Measurements from ENCODE around the gene SMOC2. TPM values are rescaled to one million over a fixed set of nuclear protein-coding genes. Genes with fewer than 3 reads are reported as not detected.

The SMOC2 gene
- polyA plus RNA-seq, 1 experiment, result not detected

GRCh38 chr6:168528474-168529095 lies 87.6 kb downstream of the SMOC2 start:
- DNase-seq (ENCODE audit: low read depth, low spot score), result no peak
- no peak for TF ChIP-seq CTCF (IDR thresholded peaks at IDR 0.05; ENCODE audit: low read depth, low read length)
- CTCF ChIA-PET, result no interaction called here
- H3K4me3 ChIP-seq (ENCODE audit: low read depth, low read length), result no peak overlapping the region
- no peak overlapping the region for H3K27ac ChIP-seq (ENCODE audit: low read depth, low read length)
- H3K27me3 ChIP-seq (ENCODE audit: control insufficient read depth, insufficient read depth, low read length), result no peaks in the 10 kb centered on the region
- POLR2A ChIA-PET, result no interaction called here
- peaks cover 71% of the 10 kb centered on the region for H3K9me3 ChIP-seq (ENCODE audit: control insufficient read depth, insufficient read depth, low read length)

- ChIA-PET CTCF (no interaction called here), POLR2A (no interaction called here)
- DNase-seq (ENCODE audit: low read depth, low spot score), result no peak
- Histone ChIP-seq H3K27me3 (ENCODE audit: control insufficient read depth, insufficient read depth, low read length) (no peaks in the 10 kb centered on the region), H3K9me3 (ENCODE audit: control insufficient read depth, insufficient read depth, low read length) (peaks cover 72% of the 10 kb centered on the region), H3K4me3 (ENCODE audit: low read depth, low read length) (no peak overlapping the region), H3K27ac (ENCODE audit: low read depth, low read length) (no peak overlapping the region)
- TF ChIP-seq CTCF (IDR thresholded peaks at IDR 0.05; ENCODE audit: low read depth, low read length), result no peak
Measured at GRCh38 chr6:168529214-168529613, 88.2 kb downstream of the SMOC2 start.

- no peaks in the 10 kb centered on the region for H3K27me3 ChIP-seq (ENCODE audit: control insufficient read depth, insufficient read depth, low read length)
- no peak for TF ChIP-seq CTCF (IDR thresholded peaks at IDR 0.05; ENCODE audit: low read depth, low read length)
- ChIA-PET CTCF (no interaction called here), POLR2A (no interaction called here)
- no peak overlapping the region for H3K27ac ChIP-seq (ENCODE audit: low read depth, low read length)
- H3K9me3 ChIP-seq (ENCODE audit: control insufficient read depth, insufficient read depth, low read length), result peaks cover 68% of the 10 kb centered on the region
- DNase-seq (ENCODE audit: low read depth, low spot score), result no peak
- no peak overlapping the region for H3K4me3 ChIP-seq (ENCODE audit: low read depth, low read length)
Measured at GRCh38 chr6:168530653-168531071, 89.7 kb downstream of the SMOC2 start.

- ChIA-PET CTCF (no interaction called here), POLR2A (no interaction called here)
- no peak overlapping the region for H3K4me3 ChIP-seq (ENCODE audit: low read depth, low read length)
- no peaks in the 10 kb centered on the region for H3K27me3 ChIP-seq (ENCODE audit: control insufficient read depth, insufficient read depth, low read length)
- no peak for TF ChIP-seq CTCF (IDR thresholded peaks at IDR 0.05; ENCODE audit: low read depth, low read length)
- no peak overlapping the region for H3K27ac ChIP-seq (ENCODE audit: low read depth, low read length)
- peaks cover 68% of the 10 kb centered on the region for H3K9me3 ChIP-seq (ENCODE audit: control insufficient read depth, insufficient read depth, low read length)
- no peak for DNase-seq (ENCODE audit: low read depth, low spot score)
Measured at GRCh38 chr6:168532070-168532469, 91.1 kb downstream of the SMOC2 start.

- ChIA-PET POLR2A (no interaction called here), CTCF (no interaction called here)
- no peak overlapping the region for H3K4me3 ChIP-seq (ENCODE audit: low read depth, low read length)
- no peak for TF ChIP-seq CTCF (IDR thresholded peaks at IDR 0.05; ENCODE audit: low read depth, low read length)
- no peaks in the 10 kb centered on the region for H3K27me3 ChIP-seq (ENCODE audit: control insufficient read depth, insufficient read depth, low read length)
- H3K27ac ChIP-seq (ENCODE audit: low read depth, low read length), result no peak overlapping the region
- DNase-seq (ENCODE audit: low read depth, low spot score), result no peak
- peaks cover 74% of the 10 kb centered on the region for H3K9me3 ChIP-seq (ENCODE audit: control insufficient read depth, insufficient read depth, low read length)
Measured at GRCh38 chr6:168533414-168533813, 92.4 kb downstream of the SMOC2 start.
